GM21526 (cell line): ENCODE results near the gene FBXL17.

ENCODE experiments used
- ATAC-seq: cut with Tn5 transposase; IDR thresholded peaks from one replicate; pipeline ENCODE4 v1.9.1; 2021; ENCODE audit warnings: moderate library complexity; ENCODE audit not compliant: unreplicated experiment, low FRiP score

Gene FBXL17

GRCh38 chr5:107875833-107876232 is 506.1 kb downstream of the FBXL17 start:
- no peak for ATAC-seq

- ATAC-seq: no peak
Observed at GRCh38 chr5:107874795-107875194, 507.1 kb downstream of the FBXL17 start.

GRCh38 chr5:107873877-107874276 is 508.0 kb downstream of the FBXL17 start:
- no peak for ATAC-seq

- ATAC-seq: no peak
Observed at GRCh38 chr5:107871023-107871422, 510.9 kb downstream of the FBXL17 start.

GRCh38 chr5:107869438-107870115 is 512.3 kb downstream of the FBXL17 start:
- no peak for ATAC-seq

- no peak for ATAC-seq
Observed at GRCh38 chr5:107868650-107869409, 513.1 kb downstream of the FBXL17 start.

GRCh38 chr5:107867266-107867665 is 514.6 kb downstream of the FBXL17 start:
- ATAC-seq: no peak

GRCh38 chr5:107864793-107865192 is 517.1 kb downstream of the FBXL17 start:
- ATAC-seq: no peak

GRCh38 chr5:107863125-107863524 is 518.8 kb downstream of the FBXL17 start:
- no peak for ATAC-seq

- no peak for ATAC-seq
Observed at GRCh38 chr5:107861565-107861964, 520.3 kb downstream of the FBXL17 start.

GRCh38 chr5:107860044-107860443 is 521.9 kb downstream of the FBXL17 start:
- ATAC-seq: no peak

GRCh38 chr5:107858788-107859187 is 523.1 kb downstream of the FBXL17 start:
- ATAC-seq: no peak

- no peak for ATAC-seq
Observed at GRCh38 chr5:107858324-107858723, 523.6 kb downstream of the FBXL17 start.

GRCh38 chr5:107857785-107858184 is 524.1 kb downstream of the FBXL17 start:
- no peak for ATAC-seq

- no peak for ATAC-seq
Observed at GRCh38 chr5:107855171-107855570, 526.7 kb downstream of the FBXL17 start.

GRCh38 chr5:107853696-107854095 is 528.2 kb downstream of the FBXL17 start:
- ATAC-seq: no peak

GRCh38 chr5:107853031-107853430 is 528.9 kb downstream of the FBXL17 start:
- no peak for ATAC-seq

- no peak for ATAC-seq
Observed at GRCh38 chr5:107849118-107849517, 532.8 kb downstream of the FBXL17 start.

- no peak for ATAC-seq
Observed at GRCh38 chr5:107840592-107840991, 541.3 kb downstream of the FBXL17 start.

- no peak for ATAC-seq
Observed at GRCh38 chr5:107840161-107840560, 541.7 kb downstream of the FBXL17 start.

- ATAC-seq: no peak
Observed at GRCh38 chr5:107835096-107835495, 546.8 kb downstream of the FBXL17 start.

GRCh38 chr5:107832746-107833145 is 549.2 kb downstream of the FBXL17 start:
- ATAC-seq: no peak
